NCI-H1105 treated with DMSO at 0.1 percent for 48 hours (cell line): Measurements from ENCODE around the gene CLCN4.

ENCODE experiments used
- DNase-seq: peaks from one replicate; lab custom pipeline; 2025; lab: John Stamatoyannopoulos, UW

The CLCN4 gene

GRCh38 chrX:10243106-10243505 lies 86.3 kb downstream of the CLCN4 start:
- peak; percentile 69 for DNase-seq

GRCh38 chrX:10244915-10245622 lies 88.3 kb downstream of the CLCN4 start:
- DNase-seq: no peak

- no peak for DNase-seq
Measured at GRCh38 chrX:10245886-10246285, 89.1 kb downstream of the CLCN4 start.

GRCh38 chrX:10246297-10246696 lies 89.5 kb downstream of the CLCN4 start:
- no peak for DNase-seq

GRCh38 chrX:10246846-10247245 lies 90.1 kb downstream of the CLCN4 start:
- DNase-seq: no peak

GRCh38 chrX:10254739-10255138 lies 98.0 kb downstream of the CLCN4 start:
- DNase-seq: peak; percentile 15

GRCh38 chrX:10259716-10260115 lies 102.9 kb downstream of the CLCN4 start:
- DNase-seq: no peak

- no peak for DNase-seq
Measured at GRCh38 chrX:10265775-10266174, 109.0 kb downstream of the CLCN4 start.

GRCh38 chrX:10278716-10279115 lies 121.9 kb downstream of the CLCN4 start:
- no peak for DNase-seq

GRCh38 chrX:10280071-10280470 lies 123.3 kb downstream of the CLCN4 start:
- DNase-seq: no peak

- DNase-seq: no peak
Measured at GRCh38 chrX:10282490-10282889, 125.7 kb downstream of the CLCN4 start.

- no peak for DNase-seq
Measured at GRCh38 chrX:10286195-10286594, 129.4 kb downstream of the CLCN4 start.
